Measurements from ENCODE around the gene EIF2B5.
"Not testable (repeated sequence)": the region's sequence is repeated elsewhere in the genome, so short reads cannot be mapped to it uniquely, and the experiment has no call there.

The EIF2B5 gene

GRCh38 chr3:184148076-184148475 lies 12.9 kb downstream of the EIF2B5 start:
- no peak for DNase-seq

- no peak for DNase-seq
These were observed 14.0 kb downstream of the EIF2B5 start for GRCh38 chr3:184149123-184149522.

- DNase-seq = not testable (repeated sequence)
These were observed 14.6 kb downstream of the EIF2B5 start for GRCh38 chr3:184149770-184150169.

GRCh38 chr3:184154885-184155643 lies 19.9 kb downstream of the EIF2B5 start, which contains the start of gene DVL3:
Gene DVL3 (plus strand): TSS chr3:184155377. CDS start chr3:184155636, 259 bp downstream.
- peak; percentile 23 for DNase-seq

- DNase-seq = no peak
These were observed 20.7 kb downstream of the EIF2B5 start for GRCh38 chr3:184155644-184156521.

GRCh38 chr3:184156522-184156955 lies 21.4 kb downstream of the EIF2B5 start:
- no peak for DNase-seq

- DNase-seq = no peak
These were observed 22.0 kb downstream of the EIF2B5 start for GRCh38 chr3:184157206-184157605.

- DNase-seq = no peak
These were observed 23.2 kb downstream of the EIF2B5 start for GRCh38 chr3:184158404-184158803.

GRCh38 chr3:184160456-184160855 lies 25.3 kb downstream of the EIF2B5 start:
- DNase-seq = no peak

- not testable (repeated sequence) for DNase-seq
These were observed 27.5 kb downstream of the EIF2B5 start for GRCh38 chr3:184162571-184163070.

GRCh38 chr3:184164648-184165330 lies 29.6 kb downstream of the EIF2B5 start:
- no peak for DNase-seq

- no peak for DNase-seq
These were observed 30.4 kb downstream of the EIF2B5 start for GRCh38 chr3:184165543-184165942.

- no peak for DNase-seq
These were observed 31.5 kb downstream of the EIF2B5 start for GRCh38 chr3:184166671-184167070.

GRCh38 chr3:184167786-184168185 lies 32.6 kb downstream of the EIF2B5 start:
- DNase-seq = no peak

GRCh38 chr3:184168363-184169120 lies 33.4 kb downstream of the EIF2B5 start:
- DNase-seq = no peak

GRCh38 chr3:184169896-184170875 lies 35.0 kb downstream of the EIF2B5 start:
- no peak for DNase-seq

GRCh38 chr3:184171562-184171961 lies 36.4 kb downstream of the EIF2B5 start:
- no peak for DNase-seq

GRCh38 chr3:184172681-184173373 lies 37.7 kb downstream of the EIF2B5 start:
- DNase-seq = no peak

GRCh38 chr3:184173374-184173722 lies 38.2 kb downstream of the EIF2B5 start:
- no peak for DNase-seq

GRCh38 chr3:184174284-184174645 lies 39.1 kb downstream of the EIF2B5 start:
- no peak for DNase-seq

All from NCI-H2029 treated with DMSO at 0.1 percent for 48 hours (cell line).